GM21825 (cell line): ENCODE results near the gene ADRA2A.

Experiments used
- ATAC-seq: cut with Tn5 transposase; IDR thresholded peaks from one replicate; pipeline ENCODE4 v1.9.1; 2021; ENCODE audit warnings: mild to moderate bottlenecking, moderate library complexity; ENCODE audit not compliant: unreplicated experiment

ADRA2A gene

DNA sequence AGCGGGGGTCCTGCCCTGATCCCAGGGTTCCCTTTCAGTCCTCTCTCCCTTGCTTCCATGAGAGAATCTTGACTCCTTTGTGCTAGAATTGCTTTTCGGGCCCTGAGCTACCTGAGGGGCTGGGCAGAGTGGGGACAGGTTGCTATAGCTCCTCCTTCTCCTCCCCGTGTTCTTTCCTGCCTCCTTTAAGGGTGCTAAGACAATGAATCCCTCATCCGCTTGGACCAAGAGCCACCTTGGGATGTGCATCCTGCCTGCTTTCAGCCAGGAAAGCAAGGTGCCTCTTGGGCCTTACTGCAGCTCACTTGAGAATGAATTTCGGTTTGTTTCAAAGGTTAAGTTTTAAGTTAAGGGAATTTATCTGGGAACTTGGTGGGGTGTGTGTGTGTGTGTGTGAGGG lies 53.6 kb downstream of the ADRA2A start:
- no peak for ATAC-seq
